Gastrocnemius medialis (tissue), 4 donors: ENCODE measurements around the gene PHACTR1. TPM values are rescaled to one million over a fixed set of nuclear protein-coding genes. Genes with fewer than 3 reads are reported as not detected.

Experiments
- ATAC-seq, 2 donors: fragments of 150-250 bp; one replicate each; pipeline ENCODE4 v1.9.1; 2016
- DNase-seq, 2 donors: peaks; one replicate each; pipeline ENCODE4 v3.0.0-alpha.2; 2019
- H3K27ac ChIP-seq, 4 donors: fragments of 200-600 bp; sonication (generic); 1 replicate in 1 of 4; 2 replicates in 3 of 4; pipeline ENCODE4 v1.5.1; 2016 to 2018; ENCODE audit warnings: mild to moderate bottlenecking in 2 of 4, moderate library complexity in 1 of 4
- H3K27me3 ChIP-seq, 3 donors: fragments of 200-600 bp; sonication (generic) in 2 of 3; 1 replicate in 1 of 3; 2 replicates in 2 of 3; pipeline versions ENCODE4 v1.5.1 to v1.6.0; 2016 to 2019; ENCODE audit warnings: mild to moderate bottlenecking in 1 of 3, moderate library complexity in 1 of 3
- H3K36me3 ChIP-seq, 2 donors: fragments of 200-600 bp; sonication (generic) in 1 of 2; one replicate each; pipeline ENCODE4 v1.5.1; 2017 to 2018
- H3K4me1 ChIP-seq, 2 donors: fragments of 200-600 bp; sonication (generic) in 1 of 2; one replicate each; pipeline ENCODE4 v1.5.1; 2016 to 2017; ENCODE audit warnings: mild to moderate bottlenecking in 2 of 2
- H3K4me3 ChIP-seq, 4 donors: fragments of 200-600 bp; sonication (generic) in 3 of 4; 1 replicate in 1 of 4; 2 replicates in 3 of 4; pipeline ENCODE4 v1.5.1; 2016 to 2019; ENCODE audit warnings: mild to moderate bottlenecking in 2 of 4
- H3K9me3 ChIP-seq, 3 donors: fragments of 200-600 bp; sonication (generic) in 2 of 3; 1 replicate in 1 of 3; 2 replicates in 2 of 3; pipeline ENCODE4 v1.5.1; 2016 to 2019
- POLR2A ChIP-seq, 2 donors: fragments of 450-650 bp; IDR thresholded peaks; one replicate each; pipeline ENCODE4 v1.6.1; 2017; ENCODE audit warnings: antibody characterized with exemption in 2 of 2, mild to moderate bottlenecking in 2 of 2, moderate library complexity in 2 of 2
- in situ Hi-C, 4 donors: fragments of 200-750 bp; cut with MboI; loops; one replicate each; pipeline versions ENCODE4 v1.15.0 to v1.8.0; 2017; ENCODE audit warnings: low sequenced_read_pairs in 4 of 4
- intact Hi-C: fragments of 100-400 bp; cut with DNase I; formaldehyde crosslinking; loops from one replicate; pipeline ENCODE4 v1.15.1; 2023; ENCODE audit warnings: low total_unique reads
- total RNA-seq, 4 donors: library from RNA; depleted of rRNA; stranded (reverse); fragments of >200 nt; gene quantifications; one replicate each; pipeline versions ENCODE4 v1.1.0 to v1.2.3, GENCODE V29; 2016
- TF ChIP-seq, protein P1 (sequence below), 5 experiments: fragments of 450-650 bp in 3 of 5; fragments of 200-600 bp in 2 of 5; sonication (generic) in 2 of 5; IDR thresholded peaks in 4 of 5; conservative IDR thresholded peaks in 1 of 5; 1 replicate in 4 of 5; 2 replicates in 1 of 5; pipeline ENCODE4 v1.5.1; 2016 to 2019; ENCODE audit warnings: antibody characterized with exemption in 5 of 5, mild to moderate bottlenecking in 3 of 5, moderate library complexity in 3 of 5

PHACTR1 gene
- total RNA-seq, 4 donors from 2014 or later, result 0.07 to 0.82 (median 0.21) TPM

- Histone ChIP-seq H3K4me3 (no peak overlapping the region), H3K36me3 (no peaks in the 10 kb centered on the region), H3K27ac (no peak overlapping the region), H3K27me3 (no peaks in the 10 kb centered on the region), H3K4me1 (peaks cover 0 to 12% of the 10 kb centered on the region in 2 donors), H3K9me3 (no peaks in the 10 kb centered on the region)
- no peak for DNase-seq
- ATAC-seq, result peak; percentile 46 to 52
- no peak for TF ChIP-seq POLR2A (IDR thresholded peaks at IDR 0.05)
- intact Hi-C loops, result no loop called here
- in situ Hi-C loops, result loop anchor here in 2 of 4 donors (25.0 kb wide), 2 partner anchors 434 to 1241 kb away; partner anchors contain the start of gene TBC1D7 (in 1 of the 2)
Measured at GRCh38 chr6:12903246-12903645, 186.7 kb downstream of the PHACTR1 start.

DNA sequence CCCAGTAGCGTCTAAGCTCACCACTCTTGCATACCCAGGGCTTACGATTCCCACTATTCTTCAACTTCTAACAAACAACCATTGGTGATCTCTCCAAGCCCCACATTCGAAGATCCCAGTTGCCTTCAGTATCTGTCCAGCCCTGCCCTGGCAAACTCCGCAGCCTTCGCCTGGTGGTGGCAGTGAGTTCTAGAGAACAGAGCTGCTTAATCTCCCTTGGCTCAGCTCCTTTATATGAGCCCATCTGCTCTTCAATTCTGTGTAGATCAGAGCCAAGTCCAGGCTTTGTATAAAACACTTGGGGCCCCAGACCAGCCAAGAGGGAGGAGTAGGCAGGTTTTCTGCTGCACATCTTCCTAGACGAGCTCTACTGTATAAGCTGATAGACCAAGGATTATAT lies 193.3 kb downstream of the PHACTR1 start:
- Histone ChIP-seq H3K9me3 (no peaks in the 10 kb centered on the region), H3K4me3 (no peak overlapping the region), H3K27me3 (no peaks in the 10 kb centered on the region), H3K36me3 (no peaks in the 10 kb centered on the region), H3K27ac (no peak overlapping the region), H3K4me1 (no peaks in the 10 kb centered on the region)
- TF ChIP-seq, protein P1, sequence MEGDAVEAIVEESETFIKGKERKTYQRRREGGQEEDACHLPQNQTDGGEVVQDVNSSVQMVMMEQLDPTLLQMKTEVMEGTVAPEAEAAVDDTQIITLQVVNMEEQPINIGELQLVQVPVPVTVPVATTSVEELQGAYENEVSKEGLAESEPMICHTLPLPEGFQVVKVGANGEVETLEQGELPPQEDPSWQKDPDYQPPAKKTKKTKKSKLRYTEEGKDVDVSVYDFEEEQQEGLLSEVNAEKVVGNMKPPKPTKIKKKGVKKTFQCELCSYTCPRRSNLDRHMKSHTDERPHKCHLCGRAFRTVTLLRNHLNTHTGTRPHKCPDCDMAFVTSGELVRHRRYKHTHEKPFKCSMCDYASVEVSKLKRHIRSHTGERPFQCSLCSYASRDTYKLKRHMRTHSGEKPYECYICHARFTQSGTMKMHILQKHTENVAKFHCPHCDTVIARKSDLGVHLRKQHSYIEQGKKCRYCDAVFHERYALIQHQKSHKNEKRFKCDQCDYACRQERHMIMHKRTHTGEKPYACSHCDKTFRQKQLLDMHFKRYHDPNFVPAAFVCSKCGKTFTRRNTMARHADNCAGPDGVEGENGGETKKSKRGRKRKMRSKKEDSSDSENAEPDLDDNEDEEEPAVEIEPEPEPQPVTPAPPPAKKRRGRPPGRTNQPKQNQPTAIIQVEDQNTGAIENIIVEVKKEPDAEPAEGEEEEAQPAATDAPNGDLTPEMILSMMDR (IDR thresholded peaks at IDR 0.05 in 4 of 5, conservative IDR thresholded peaks at IDR 0.05 in 1 of 5), result no peak
- TF ChIP-seq POLR2A (IDR thresholded peaks at IDR 0.05), result no peak
- in situ Hi-C loops (loop anchor here (10.0 to 25.0 kb wide), 4 partner anchors 415 to 1248 kb away; partner anchors contain the start of gene TBC1D7 (in 2 of the 4)), intact Hi-C loops (loop anchor here (2.0 kb wide), 1 partner anchor 421 kb away; no protein-coding TSS in a partner anchor)
- no peak for ATAC-seq
- no peak for DNase-seq

GRCh38 chr6:12911427-12911826 lies 194.9 kb downstream of the PHACTR1 start:
- intact Hi-C loops (loop anchor here (2.0 kb wide), 1 partner anchor 419 kb away; no protein-coding TSS in a partner anchor), in situ Hi-C loops (loop anchor here (10.0 to 25.0 kb wide), 4 partner anchors 413 to 1249 kb away; partner anchors contain the start of gene TBC1D7 (in 2 of the 4))
- Histone ChIP-seq H3K36me3 (no peaks in the 10 kb centered on the region), H3K9me3 (no peaks in the 10 kb centered on the region), H3K27me3 (no peaks in the 10 kb centered on the region), H3K27ac (no peak overlapping the region), H3K4me1 (no peaks in the 10 kb centered on the region), H3K4me3 (no peak overlapping the region)
- TF ChIP-seq, protein P1 (IDR thresholded peaks at IDR 0.05 in 4 of 5, conservative IDR thresholded peaks at IDR 0.05 in 1 of 5), result peak in 2 of 5 experiments; percentile 19 to 34
- TF ChIP-seq POLR2A (IDR thresholded peaks at IDR 0.05), result no peak
- DNase-seq, result no peak
- no peak for ATAC-seq

DNA sequence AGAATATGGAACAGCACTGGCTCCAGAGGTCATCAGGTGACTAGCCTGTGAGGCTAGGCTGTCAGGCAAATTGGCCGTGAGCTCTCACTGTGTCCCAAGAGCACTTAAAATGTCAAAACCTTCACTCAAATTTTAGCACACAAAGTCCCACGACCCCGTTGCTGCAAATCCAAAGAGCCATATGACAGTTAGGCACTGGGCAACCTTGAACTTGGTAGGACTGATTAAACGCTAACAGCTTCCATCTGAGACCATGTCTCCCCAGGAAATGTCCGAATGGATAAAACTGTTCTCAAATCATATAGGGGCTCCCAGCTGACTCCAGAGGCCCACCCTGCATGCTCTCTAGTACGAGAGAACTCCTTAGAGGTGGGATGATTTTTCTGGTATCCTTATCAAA lies 196.6 kb downstream of the PHACTR1 start:
- Histone ChIP-seq H3K4me1 (no peaks in the 10 kb centered on the region), H3K36me3 (no peaks in the 10 kb centered on the region), H3K9me3 (no peaks in the 10 kb centered on the region), H3K27me3 (no peaks in the 10 kb centered on the region), H3K4me3 (no peak overlapping the region), H3K27ac (no peak overlapping the region)
- ATAC-seq (no peak), DNase-seq (no peak)
- TF ChIP-seq, protein P1 (IDR thresholded peaks at IDR 0.05 in 4 of 5, conservative IDR thresholded peaks at IDR 0.05 in 1 of 5), result no peak
- no peak for TF ChIP-seq POLR2A (IDR thresholded peaks at IDR 0.05)
- in situ Hi-C loops (loop anchor here (10.0 to 25.0 kb wide), 4 partner anchors 412 to 1251 kb away; partner anchors contain the start of gene TBC1D7 (in 2 of the 4)), intact Hi-C loops (no loop called here)

GRCh38 chr6:12916006-12916405 lies 199.4 kb downstream of the PHACTR1 start:
- H3K27ac ChIP-seq, result no peak overlapping the region
- in situ Hi-C loops (loop anchor here (10.0 to 25.0 kb wide), 4 partner anchors 409 to 1254 kb away; partner anchors contain the start of gene TBC1D7 (in 2 of the 4)), intact Hi-C loops (no loop called here)
- TF ChIP-seq POLR2A (IDR thresholded peaks at IDR 0.05), result no peak
- TF ChIP-seq, protein P1 (IDR thresholded peaks at IDR 0.05 in 4 of 5, conservative IDR thresholded peaks at IDR 0.05 in 1 of 5), result no peak
- DNase-seq (no peak), ATAC-seq (no peak)
- H3K36me3 ChIP-seq, result no peaks in the 10 kb centered on the region
- no peak overlapping the region for H3K4me3 ChIP-seq
- H3K4me1 ChIP-seq, result no peaks in the 10 kb centered on the region
- H3K9me3 ChIP-seq, result no peaks in the 10 kb centered on the region
- H3K27me3 ChIP-seq, result no peaks in the 10 kb centered on the region
